Effector memory CD4-positive, alpha-beta T cell (primary cell): ENCODE results near the gene IFNG-AS1.

Experiments used
- DNase-seq, 3 donors: peaks; one replicate each; pipeline ENCODE4 v3.0.0-alpha.2; 2020
- H3K27ac ChIP-seq: 2 replicates; pipeline ENCODE4 v1.7.0; 2013; ENCODE audit warnings: mild to moderate bottlenecking, low read length, moderate library complexity; ENCODE audit not compliant: insufficient read depth, poor library complexity, severe bottlenecking
- H3K27me3 ChIP-seq: replicated peaks from 2 replicates; pipeline ENCODE4 v1.7.0; 2013; ENCODE audit warnings: mild to moderate bottlenecking, low read length; ENCODE audit not compliant: insufficient read depth, control insufficient read depth, poor library complexity, severe bottlenecking
- H3K36me3 ChIP-seq: 2 replicates; pipeline ENCODE4 v1.7.0; 2013; ENCODE audit warnings: mild to moderate bottlenecking, low read length, moderate library complexity; ENCODE audit not compliant: control insufficient read depth, insufficient read depth
- H3K4me1 ChIP-seq: 2 replicates; pipeline ENCODE4 v1.7.0; 2013; ENCODE audit warnings: low read length, mild to moderate bottlenecking; ENCODE audit not compliant: control insufficient read depth, insufficient read depth, poor library complexity, severe bottlenecking
- H3K4me3 ChIP-seq: 2 replicates; pipeline ENCODE4 v1.7.0; 2013; ENCODE audit warnings: low read length, low read depth, mild to moderate bottlenecking; ENCODE audit not compliant: insufficient read depth, poor library complexity, severe bottlenecking
- H3K9me3 ChIP-seq: 2 replicates; pipeline ENCODE4 v1.7.0; 2013; ENCODE audit warnings: mild to moderate bottlenecking, low read length, moderate library complexity; ENCODE audit not compliant: control insufficient read depth
- total RNA-seq, 3 donors: gene quantifications; one replicate each; lab custom pipeline; 2026; lab: John Stamatoyannopoulos, UW

The IFNG-AS1 gene
- total RNA-seq, result 4.6 to 10.4 (median 6.4) reads per million in 3 donors

GRCh38 chr12:67989184-67989920 lies at the start of gene IFNG-AS1:
Gene IFNG-AS1, plus strand, starts transcription at chr12:67989447.
- Histone ChIP-seq H3K27ac (peak within 1 kb of the TSS; percentile 18), H3K9me3 (no peaks in the 10 kb centered on the region), H3K27me3 (no peaks in the 10 kb centered on the region), H3K36me3 (no peaks in the 10 kb centered on the region), H3K4me3 (no peak within 1 kb of the TSS), H3K4me1 (peaks cover 10% of the 10 kb centered on the region)
- peak in 1 of 3 donors; percentile 7 for DNase-seq

- no peak overlapping the region for H3K27ac ChIP-seq
- no peaks in the 10 kb centered on the region for H3K9me3 ChIP-seq
- no peak overlapping the region for H3K4me3 ChIP-seq
- no peaks in the 10 kb centered on the region for H3K4me1 ChIP-seq
- DNase-seq, result no peak
- H3K27me3 ChIP-seq, result no peaks in the 10 kb centered on the region
- H3K36me3 ChIP-seq, result no peaks in the 10 kb centered on the region
Measured at GRCh38 chr12:67939611-67940010, 49.6 kb upstream of the IFNG-AS1 start.

- no peaks in the 10 kb centered on the region for H3K4me1 ChIP-seq
- H3K4me3 ChIP-seq, result no peak overlapping the region
- no peak overlapping the region for H3K27ac ChIP-seq
- no peaks in the 10 kb centered on the region for H3K9me3 ChIP-seq
- no peak for DNase-seq
- H3K36me3 ChIP-seq, result no peaks in the 10 kb centered on the region
- H3K27me3 ChIP-seq, result no peaks in the 10 kb centered on the region
Measured at GRCh38 chr12:67940780-67941243, 48.4 kb upstream of the IFNG-AS1 start.

- H3K9me3 ChIP-seq, result no peaks in the 10 kb centered on the region
- no peak overlapping the region for H3K27ac ChIP-seq
- H3K4me1 ChIP-seq, result no peaks in the 10 kb centered on the region
- H3K36me3 ChIP-seq, result no peaks in the 10 kb centered on the region
- no peak for DNase-seq
- H3K4me3 ChIP-seq, result no peak overlapping the region
- no peaks in the 10 kb centered on the region for H3K27me3 ChIP-seq
Measured at GRCh38 chr12:67942724-67943123, 46.5 kb upstream of the IFNG-AS1 start.

- Histone ChIP-seq H3K27me3 (no peaks in the 10 kb centered on the region), H3K4me1 (no peaks in the 10 kb centered on the region), H3K4me3 (no peak overlapping the region), H3K9me3 (no peaks in the 10 kb centered on the region), H3K36me3 (no peaks in the 10 kb centered on the region), H3K27ac (no peak overlapping the region)
- DNase-seq, result peak; percentile 3 to 46 (median 7)
Measured at GRCh38 chr12:67943141-67943892, 45.9 kb upstream of the IFNG-AS1 start.

GRCh38 chr12:67944093-67944492 lies 45.2 kb upstream of the IFNG-AS1 start:
- Histone ChIP-seq H3K4me3 (no peak overlapping the region), H3K27me3 (no peaks in the 10 kb centered on the region), H3K36me3 (no peaks in the 10 kb centered on the region), H3K27ac (no peak overlapping the region), H3K9me3 (no peaks in the 10 kb centered on the region), H3K4me1 (no peaks in the 10 kb centered on the region)
- DNase-seq, result no peak

- Histone ChIP-seq H3K4me3 (no peak overlapping the region), H3K36me3 (no peaks in the 10 kb centered on the region), H3K27ac (no peak overlapping the region), H3K9me3 (no peaks in the 10 kb centered on the region), H3K27me3 (no peaks in the 10 kb centered on the region), H3K4me1 (no peaks in the 10 kb centered on the region)
- DNase-seq, result no peak
Measured at GRCh38 chr12:67952787-67953186, 36.5 kb upstream of the IFNG-AS1 start.

GRCh38 chr12:67957383-67957782 lies 31.9 kb upstream of the IFNG-AS1 start:
- no peaks in the 10 kb centered on the region for H3K27me3 ChIP-seq
- H3K4me3 ChIP-seq, result no peak overlapping the region
- DNase-seq, result no peak
- H3K27ac ChIP-seq, result no peak overlapping the region
- no peaks in the 10 kb centered on the region for H3K9me3 ChIP-seq
- no peaks in the 10 kb centered on the region for H3K36me3 ChIP-seq
- no peaks in the 10 kb centered on the region for H3K4me1 ChIP-seq

- Histone ChIP-seq H3K27me3 (no peaks in the 10 kb centered on the region), H3K36me3 (no peaks in the 10 kb centered on the region), H3K9me3 (no peaks in the 10 kb centered on the region), H3K4me1 (no peaks in the 10 kb centered on the region), H3K27ac (no peak overlapping the region), H3K4me3 (no peak overlapping the region)
- DNase-seq, result no peak
Measured at GRCh38 chr12:67958187-67958586, 31.1 kb upstream of the IFNG-AS1 start.

GRCh38 chr12:67964456-67964855 lies 24.8 kb upstream of the IFNG-AS1 start:
- no peaks in the 10 kb centered on the region for H3K4me1 ChIP-seq
- H3K27me3 ChIP-seq, result no peaks in the 10 kb centered on the region
- H3K4me3 ChIP-seq, result no peak overlapping the region
- H3K36me3 ChIP-seq, result no peaks in the 10 kb centered on the region
- no peak overlapping the region for H3K27ac ChIP-seq
- H3K9me3 ChIP-seq, result no peaks in the 10 kb centered on the region
- no peak for DNase-seq
